Stimulated activated CD8-positive, alpha-beta memory T cell treated with anti-CD3 and anti-CD28 coated beads, Interleukin-4, amount 100 ng/mL, for 4 hours (primary cell): Measurements from ENCODE around the gene TCEA2.
A peak's percentile ranks its signal among the peaks of the same experiment; 100 is the strongest.

Experiments
- DNase-seq, 2 donors: peaks; one replicate each; pipeline ENCODE4 v3.0.0-alpha.2; 2020; ENCODE audit warnings: low read depth in 2 of 2, low spot score in 1 of 2

The TCEA2 gene

DNA sequence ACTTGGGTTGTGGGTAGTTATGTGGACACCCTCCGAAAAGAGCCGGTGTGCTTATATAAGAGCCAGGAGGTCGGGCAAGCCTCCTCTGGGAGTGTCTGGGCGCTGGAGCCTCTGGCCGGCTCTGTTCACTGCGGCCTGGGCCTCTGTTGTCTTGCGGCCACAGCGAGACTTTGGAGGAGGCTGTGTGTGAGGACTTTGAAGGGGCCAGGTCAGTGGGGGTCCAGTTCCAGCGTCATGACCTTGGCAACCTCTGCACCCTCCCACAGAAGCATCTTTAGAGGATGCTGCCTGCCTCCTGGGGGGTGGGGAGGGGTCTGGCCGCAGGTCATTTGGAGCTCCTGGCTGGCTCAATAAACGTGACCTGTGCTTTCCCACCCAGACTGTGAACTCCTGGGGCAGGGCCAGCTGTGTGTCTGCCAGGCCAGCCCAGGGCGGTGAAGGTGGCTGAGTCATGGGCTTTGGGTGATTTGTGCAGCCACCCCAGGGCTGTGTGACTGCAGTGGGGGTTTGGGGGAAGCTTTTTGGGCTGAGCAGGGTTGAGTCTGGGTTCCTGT, 1.2 kb downstream of the TCEA2 start:
- DNase-seq, result no peak

DNA sequence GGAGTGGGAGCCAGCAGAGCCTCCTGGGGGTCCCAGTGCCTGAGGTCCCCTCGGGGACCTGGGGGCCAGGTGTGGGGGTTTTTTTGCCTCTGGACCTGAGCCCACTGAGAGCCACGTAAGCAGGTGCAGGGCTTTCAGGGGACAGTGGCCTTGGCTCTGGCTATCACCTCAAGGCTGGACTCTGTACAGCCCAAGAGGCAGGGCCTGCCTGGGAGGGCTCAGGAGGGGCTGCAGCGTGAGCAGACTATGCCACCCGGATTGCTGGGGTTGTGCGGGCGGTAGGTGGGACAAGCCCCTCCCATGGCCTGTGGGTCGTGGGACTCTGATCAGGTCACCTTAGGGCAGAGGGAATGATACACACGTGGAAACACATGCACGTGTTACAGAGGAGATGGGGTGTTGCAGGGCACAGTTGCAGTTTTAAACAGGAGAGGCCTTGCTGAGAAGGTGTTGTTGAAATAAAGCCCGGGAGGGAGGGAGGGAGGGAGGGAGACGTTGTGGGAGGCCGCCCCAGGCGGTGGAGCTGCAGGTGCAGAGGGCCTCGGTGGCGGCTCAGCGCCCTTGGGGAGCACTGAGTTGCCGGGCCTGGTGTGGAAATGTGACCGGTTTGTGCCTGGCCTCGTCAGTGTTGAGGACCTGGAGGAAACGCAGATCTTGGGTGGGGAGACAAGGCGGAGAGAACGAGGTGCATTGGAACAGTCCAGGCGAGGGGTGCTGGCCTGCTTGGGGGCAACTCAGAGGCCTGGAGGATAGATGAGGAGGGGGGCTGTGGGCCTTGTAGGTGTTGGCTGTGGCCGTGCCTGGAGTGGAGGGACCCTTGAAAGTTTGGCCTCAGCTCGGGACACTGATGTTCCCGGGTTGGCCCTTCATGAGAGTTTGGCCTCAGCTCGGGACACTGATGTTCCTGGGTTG, 2.3 kb downstream of the TCEA2 start:
- DNase-seq, result no peak

DNA sequence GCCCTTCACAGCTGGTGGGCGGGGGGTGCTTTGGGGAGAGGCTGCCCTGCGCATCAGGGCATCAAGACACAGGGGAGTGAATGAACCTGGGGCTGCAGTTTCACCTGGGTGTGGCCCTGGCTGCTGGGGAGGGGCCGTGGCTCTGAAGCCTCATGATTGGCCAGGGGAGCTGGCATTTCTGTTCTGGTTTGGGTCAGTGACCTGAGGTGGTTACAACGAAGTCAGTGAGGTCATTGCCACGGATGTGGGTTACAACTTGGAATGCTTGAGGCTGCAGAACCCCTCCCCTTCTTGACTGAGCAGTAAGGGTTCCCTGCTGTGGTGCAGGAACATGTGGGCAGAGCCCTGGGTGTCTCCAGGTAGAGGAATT, 3.0 kb downstream of the TCEA2 start:
- DNase-seq, result peak in 1 of 2 donors; percentile 23

DNA sequence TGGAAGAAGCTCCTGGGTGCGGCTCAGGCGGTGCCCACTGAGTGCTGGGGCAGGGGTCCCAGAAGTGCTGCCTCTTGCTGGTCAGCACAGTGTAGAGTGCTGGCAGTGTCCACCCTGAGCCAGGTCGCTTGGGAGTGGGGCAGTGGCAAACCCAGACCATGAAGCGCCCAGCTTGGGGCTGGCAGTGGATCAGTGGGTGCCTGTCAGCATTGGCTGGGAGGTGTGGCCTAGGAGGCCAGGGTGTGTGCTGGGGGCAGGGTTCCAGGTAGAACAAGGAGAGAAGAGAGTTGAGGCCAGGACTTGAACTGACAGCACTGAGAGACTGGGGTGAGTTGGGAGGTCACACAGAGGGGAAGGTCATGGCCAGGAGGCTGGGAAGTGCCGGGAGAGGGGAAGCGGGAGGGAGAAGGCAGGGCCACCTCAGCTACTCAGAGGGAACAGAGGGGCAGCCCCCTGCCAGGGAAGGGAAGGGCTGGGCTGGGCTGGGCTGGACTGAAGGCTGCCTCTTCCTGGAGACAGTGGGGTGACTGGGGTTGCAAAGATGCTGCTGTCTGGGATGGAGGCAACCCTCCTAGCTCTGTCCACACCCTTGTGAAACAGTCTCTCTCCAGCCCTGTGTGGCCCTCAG, 4.1 kb downstream of the TCEA2 start:
- no peak for DNase-seq

DNA sequence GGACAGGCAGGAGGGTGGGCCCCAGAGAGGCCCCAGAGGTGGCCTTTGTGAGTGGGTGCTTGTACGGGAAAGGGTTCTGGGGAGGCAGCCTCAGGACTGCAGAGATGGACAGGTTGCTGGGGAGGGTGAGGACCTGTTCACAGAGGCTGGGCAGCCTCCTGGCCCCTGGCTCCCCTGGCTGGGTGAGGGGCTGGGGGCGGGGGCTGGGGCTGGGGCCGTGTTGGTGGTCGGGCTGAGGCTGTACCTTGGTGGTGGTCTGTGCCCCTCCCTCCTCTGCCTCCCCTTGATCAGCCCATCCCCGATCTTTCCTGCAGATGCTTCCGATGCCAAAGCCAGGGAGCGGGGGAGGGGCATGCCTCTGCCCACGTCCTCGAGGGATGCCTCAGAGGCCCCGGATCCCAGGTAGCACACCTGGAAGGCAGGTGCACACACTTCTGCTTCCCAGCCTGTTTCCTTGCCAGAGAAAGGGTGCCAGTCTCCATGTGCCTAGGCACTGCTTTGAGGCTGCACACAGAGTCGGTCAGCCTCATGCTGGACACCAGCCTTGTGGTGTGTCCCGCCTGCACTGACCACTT, 4.8 kb downstream of the TCEA2 start:
- DNase-seq, result no peak

DNA sequence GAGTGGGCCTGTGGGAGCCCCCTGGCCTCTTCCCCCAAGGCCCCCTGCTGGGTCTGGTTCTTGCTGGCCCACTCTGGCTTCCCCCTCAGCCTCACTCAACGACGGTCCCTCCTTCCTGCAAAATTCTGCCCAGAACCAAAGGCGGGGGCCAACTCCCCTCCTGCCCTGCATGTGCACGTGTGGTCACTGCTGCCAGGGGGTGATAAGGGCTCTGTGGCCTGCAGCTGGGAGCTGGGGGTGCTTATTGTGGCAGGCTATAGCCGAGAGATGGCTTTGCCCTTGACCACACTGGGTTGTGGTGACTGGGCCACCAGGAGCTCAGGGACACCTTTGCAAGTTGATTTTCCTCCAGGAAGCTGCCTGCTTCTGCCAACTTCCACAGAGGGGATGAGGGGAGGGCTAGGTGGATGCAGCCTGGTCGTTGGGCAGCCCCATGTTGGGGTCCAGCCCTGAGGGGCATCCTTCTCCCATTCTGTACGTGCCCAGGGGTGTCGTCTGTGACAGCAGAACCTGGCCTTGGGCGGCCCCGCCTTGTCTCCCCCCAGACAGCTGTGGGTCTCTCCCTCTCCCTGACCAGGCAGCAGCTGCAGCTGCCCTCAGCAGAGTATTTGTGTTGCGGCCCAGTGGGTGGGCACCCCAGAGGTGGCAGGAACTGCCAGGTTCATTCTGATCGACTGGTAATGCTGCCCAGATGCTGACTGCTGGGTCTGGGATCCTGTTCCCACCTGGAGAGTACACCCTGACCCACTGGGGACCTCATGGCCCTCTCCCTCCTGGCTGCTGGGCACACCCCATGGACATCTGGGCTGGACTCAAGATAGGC, 5.6 kb downstream of the TCEA2 start:
- no peak for DNase-seq

DNA sequence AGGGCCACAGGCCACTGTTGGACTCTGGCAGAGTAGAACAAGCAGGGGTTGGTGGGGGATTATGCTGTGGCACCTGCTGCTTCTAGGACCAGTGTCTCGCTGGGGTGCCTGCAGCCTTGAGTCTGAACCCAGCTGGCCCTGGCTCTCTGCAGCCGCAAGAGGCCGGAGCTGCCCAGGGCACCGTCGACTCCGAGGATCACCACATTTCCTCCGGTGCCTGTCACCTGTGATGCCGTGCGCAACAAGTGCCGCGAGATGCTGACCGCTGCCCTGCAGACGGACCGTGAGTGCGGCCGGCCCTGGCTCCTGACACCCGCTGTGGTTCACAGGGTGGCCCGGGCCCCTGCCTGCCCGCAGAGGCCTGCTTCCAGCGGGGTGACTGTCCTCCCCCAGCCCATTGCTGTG, 6.2 kb downstream of the TCEA2 start:
- no peak for DNase-seq

DNA sequence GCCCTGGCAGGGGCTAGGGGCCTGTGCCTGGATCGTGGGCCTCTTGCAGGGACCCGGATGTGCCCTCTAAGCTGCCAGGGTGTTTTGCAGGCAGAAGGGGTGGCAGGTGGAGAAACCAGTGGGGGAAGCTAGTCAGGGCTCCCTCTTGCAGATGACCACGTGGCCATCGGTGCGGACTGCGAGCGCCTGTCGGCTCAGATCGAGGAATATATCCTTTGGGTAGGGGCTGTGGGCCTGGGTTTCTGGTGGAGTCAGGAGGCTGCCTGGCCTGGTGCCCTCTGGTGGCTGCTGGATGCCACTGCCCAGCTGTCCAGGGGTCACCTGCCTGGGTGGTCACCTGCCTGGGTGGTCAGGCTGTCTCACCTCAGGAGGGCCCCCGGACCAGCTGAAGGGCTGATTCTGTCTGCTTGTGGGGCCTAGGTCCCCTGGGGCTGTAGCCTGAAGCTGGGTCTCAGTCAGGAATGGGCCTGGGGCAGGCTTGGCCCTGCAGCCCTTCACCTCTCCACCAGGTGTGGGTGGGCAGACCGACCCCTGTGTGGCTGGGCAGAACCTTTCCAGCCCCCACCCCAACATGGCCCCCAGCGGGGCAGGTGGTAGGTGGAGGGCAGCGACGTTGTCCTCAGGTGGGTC, 6.7 kb downstream of the TCEA2 start:
- DNase-seq, result no peak

DNA sequence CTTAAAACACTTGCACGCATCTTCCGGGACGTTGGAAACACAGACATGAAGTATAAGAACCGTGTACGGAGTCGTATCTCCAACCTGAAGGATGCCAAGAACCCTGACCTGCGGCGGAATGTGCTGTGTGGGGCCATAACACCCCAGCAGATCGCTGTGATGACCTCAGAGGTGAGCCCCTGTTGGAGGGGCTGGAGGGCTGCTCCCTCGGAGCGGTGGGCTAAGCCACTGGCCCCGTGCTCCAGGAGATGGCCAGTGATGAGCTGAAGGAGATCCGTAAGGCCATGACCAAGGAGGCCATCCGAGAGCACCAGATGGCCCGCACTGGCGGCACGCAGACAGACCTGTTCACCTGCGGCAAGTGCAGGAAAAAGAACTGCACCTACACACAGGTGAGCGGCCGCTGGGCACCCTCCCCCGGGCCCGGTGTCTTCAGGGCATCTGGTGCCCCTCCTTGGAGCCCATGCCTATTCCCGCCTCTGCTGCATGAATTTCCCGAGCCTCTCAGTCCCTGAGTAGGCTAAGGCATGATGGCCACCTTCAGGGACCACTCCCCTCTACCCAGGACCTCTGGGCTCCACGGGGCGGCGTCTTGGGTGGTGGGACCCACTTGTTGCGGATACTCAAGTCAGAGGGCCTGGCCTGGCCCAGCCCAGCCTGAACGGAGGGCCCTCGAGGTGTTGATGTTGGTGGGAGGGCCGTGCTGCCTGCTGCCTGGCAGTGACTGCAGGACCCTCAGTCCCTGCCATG, 7.4 kb downstream of the TCEA2 start:
- no peak for DNase-seq

DNA sequence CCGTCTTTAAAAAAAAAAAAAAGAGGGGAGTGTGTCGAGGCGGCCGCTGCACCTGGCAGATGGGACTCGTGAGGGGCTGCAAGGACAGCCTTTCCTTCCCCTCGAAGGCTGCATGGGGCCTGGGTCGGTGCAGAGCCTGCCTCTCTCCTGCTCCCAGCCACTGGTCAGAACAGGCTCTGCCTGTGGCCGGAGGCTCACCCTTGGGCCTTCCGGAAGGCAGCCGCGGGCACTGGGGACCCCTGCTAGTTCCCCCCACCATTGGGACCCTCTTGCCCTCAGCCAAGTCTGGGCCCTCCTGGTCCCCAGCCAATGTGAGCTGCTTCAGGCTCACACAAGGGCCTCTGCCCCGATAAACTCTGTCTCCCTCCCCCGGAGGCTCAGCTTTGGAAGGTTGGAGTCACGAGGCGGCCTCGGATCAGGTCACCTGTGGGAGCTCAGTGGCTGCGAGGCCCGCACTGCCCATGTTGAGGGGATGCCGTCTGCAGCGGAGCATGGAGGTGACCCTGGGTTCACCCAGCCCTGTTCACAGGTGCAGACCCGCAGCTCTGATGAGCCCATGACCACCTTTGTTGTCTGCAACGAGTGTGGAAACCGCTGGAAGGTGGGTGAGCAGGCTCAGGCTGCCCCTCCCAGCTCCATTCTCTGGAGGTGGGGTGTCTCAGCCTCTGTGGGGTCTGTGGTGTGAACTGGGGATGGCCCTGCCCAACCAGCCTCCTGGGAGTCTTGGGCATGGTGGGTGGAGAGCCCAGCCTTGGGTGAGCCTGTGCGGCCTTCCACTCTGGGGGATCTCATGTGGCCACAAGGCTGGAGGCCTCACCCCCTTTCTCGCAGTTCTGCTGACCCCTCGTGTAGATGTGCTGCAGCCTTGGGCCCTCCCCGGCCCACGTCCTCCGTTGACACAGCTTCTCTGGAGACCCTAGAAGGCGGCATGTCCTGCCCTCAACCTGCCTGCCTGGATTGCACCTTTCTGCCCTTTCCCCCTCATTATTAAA, 8.6 kb downstream of the TCEA2 start:
- DNase-seq, result no peak

DNA sequence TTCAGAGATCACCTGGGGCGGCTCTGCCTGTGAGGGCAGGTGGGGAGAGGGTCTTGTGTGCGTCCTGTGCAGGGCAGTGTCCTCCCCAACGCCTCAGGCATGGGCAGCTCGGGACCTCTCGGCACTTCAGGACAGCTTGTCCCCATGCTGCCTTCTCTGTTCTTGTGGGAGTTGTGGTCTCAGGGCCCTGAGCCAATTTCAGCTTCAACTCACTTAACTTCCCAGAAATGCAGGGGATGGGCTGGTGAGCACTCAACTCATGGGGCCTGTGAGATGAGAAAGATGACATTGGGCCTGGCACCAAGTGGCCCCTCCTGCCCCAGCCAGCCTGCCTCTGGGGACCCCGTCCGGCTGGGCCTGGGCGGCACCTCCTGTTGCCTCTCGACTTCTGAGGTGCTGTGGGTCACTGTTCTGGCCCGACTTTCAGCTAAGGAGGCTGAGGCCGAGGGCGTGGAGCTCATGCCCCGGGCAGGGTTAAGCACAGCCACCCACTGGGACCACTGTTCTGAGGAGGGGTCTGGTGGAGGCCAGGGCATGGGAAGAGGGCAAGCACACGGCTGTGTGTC, 9.6 kb downstream of the TCEA2 start:
- no peak for DNase-seq

DNA sequence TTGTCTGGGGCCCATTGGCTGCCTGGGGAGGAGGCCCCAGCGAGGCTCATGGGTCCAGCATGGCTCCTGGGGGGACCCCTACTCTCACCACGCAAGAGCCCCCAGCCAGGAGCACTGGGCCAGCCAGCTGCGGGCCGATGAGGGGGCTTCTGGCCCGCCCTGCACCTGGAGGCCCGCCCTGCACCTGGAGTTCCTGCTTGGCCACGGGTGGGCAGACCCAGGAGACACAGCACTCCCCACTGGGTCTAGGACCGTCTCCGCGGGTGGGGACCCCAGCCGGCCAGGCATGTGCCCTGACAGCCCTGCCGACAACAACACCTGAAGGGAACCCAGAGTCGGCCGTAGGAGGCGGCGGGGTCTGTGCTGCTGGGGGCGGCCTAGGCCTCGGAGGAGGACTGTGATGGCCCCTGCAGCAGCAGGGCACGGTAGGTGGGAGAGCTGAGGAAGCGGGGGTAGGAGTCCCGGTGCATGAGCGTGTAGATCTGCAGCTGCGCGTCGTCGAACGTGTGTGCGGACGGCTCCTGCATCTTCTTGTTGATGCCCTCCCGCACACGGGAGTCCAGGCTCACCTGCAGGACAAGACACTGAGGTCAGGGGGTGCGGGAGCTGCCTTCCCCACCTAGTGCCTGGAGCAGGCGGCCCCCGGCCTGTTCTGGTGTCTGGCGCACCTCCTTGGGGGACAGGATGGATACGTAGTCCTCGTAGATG, 10.6 kb downstream of the TCEA2 start:
- DNase-seq, result no peak

DNA sequence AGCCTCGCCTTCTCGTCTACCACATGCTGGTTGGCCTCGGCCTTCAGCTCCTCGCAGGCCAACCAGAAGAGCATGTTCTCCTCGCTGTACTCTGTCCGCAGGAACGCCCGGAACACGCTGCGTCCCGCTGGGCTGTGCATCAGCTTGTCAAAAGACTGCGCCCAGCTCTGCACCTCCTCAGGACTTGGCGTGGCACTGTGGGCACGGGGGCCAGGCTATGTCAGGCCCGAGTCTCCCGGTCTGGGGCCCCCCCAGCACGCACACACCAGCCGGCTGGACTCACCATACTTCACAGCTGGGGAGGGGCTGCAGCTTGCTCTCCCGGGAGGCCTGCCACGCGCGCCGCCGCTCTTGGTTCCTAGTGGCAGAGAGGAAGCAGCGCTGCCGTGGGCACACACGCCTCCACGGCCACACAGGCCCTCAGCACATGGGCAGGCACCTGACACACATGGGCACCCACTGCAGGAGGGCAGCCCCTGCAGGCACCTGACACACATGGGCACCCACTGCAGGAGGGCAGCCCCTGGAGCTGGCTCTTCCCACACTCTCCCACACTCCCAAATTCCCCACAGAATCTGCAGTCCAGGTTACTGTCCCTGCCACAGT, 11.3 kb downstream of the TCEA2 start:
- DNase-seq, result no peak

DNA sequence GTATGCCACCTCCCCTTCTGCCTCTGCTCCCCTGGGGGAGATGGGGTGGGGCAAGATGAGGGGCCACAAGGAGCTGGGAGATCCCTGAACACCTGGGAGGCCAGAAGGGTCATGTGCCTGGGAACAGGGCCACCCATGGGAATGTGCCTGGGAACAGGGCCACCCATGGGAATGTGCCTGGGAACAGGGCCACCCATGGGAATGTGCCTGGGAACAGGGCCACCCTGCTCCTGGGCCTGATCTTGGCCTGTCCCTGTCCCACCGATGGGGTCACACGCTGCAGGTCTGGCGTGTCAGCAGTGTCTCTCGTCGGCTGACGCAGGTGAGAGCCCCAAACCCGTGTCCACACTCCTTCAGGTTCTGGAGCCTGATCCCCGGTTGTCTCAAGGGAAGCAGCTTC, 12.0 kb downstream of the TCEA2 start:
- no peak for DNase-seq

DNA sequence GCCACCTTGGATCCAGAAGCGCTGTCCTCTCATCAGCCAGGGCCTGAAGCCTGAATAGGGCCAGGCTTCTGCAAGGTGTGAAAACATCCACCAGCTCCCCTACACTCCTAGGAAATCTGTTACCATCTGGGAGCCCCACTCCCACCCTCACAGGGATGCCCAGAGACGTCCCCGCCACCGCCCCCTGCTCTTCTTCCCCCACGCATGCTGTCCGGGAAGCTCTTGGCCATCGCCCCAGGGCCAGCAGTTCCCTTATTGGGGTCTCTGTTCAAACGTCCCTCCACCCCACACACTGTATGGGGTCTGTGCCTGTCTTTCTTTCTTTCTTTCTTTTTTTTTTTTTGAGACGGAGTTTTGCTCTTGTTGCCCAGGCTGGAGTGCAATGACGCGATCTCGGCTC, 12.6 kb downstream of the TCEA2 start:
- DNase-seq, result no peak

DNA sequence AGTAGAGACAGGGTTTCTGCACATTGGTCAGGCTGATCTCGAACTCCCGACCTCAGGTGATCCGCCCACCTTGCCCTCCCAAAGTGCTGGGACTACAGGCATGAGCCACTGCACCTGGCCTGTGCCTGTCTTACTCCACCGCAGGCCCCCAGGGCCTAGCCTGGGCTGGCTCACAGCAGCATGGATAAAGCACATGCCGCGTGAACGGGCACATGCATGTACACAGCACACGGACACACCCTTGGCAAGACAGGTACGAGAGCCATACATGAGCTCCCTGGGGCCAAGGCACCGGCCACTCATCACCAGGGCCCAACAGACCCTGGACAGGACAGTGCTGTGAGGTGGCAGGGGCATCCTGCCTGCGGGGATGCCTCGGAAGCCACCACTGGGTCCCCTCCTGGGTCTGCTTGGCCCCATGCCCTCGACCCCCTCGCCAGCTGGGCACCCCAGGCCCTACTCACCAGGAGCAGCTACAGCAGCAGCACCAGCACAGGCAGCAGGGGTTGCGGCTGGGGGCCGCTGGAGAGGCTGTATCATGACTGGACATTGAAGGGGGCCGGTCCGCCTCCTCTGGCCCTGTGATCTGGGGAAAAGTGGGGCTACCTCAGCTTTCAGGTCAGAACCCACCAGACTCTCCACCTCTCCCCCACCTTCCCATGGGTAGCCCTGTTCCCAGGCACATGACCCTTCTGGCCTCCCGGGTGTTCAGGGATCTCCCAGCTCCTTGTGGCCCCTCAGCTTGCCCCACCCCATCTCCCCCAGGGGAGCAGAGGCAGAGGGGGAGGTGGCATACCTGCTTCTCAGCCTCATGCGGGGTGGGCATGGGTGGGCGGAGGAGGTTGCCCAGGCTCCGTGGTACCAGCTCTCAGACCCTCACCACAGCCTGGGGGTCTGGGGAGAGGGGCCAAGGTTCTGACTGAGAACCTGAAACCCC, 13.3 kb downstream of the TCEA2 start:
- DNase-seq, result no peak
